Muscle of leg (tissue), 11 donors: ENCODE data around the gene SNAPC5. TPM values are rescaled to one million over a fixed set of nuclear protein-coding genes. Genes with fewer than 3 reads are reported as not detected.
"Not testable (repeated sequence)": the region's sequence is repeated elsewhere in the genome, so short reads cannot be mapped to it uniquely, and the experiment has no call there.

Source experiments
- DNase-seq: peaks from one replicate; pipeline ENCODE4 v3.0.0; 2013
- H3K27ac ChIP-seq: one replicate; pipeline ENCODE4 v1.5.1; 2013; ENCODE audit warnings: mild to moderate bottlenecking, low read length, control low read depth
- H3K27me3 ChIP-seq: one replicate; pipeline ENCODE4 v1.6.1; 2013; ENCODE audit warnings: low read length; ENCODE audit not compliant: control insufficient read depth, insufficient read depth
- H3K36me3 ChIP-seq: one replicate; pipeline ENCODE4 v1.6.1; 2013; ENCODE audit warnings: low read length; ENCODE audit not compliant: control insufficient read depth, insufficient read depth
- H3K4me1 ChIP-seq: one replicate; pipeline ENCODE4 v1.6.1; 2013; ENCODE audit warnings: low read length; ENCODE audit not compliant: control insufficient read depth, insufficient read depth
- H3K4me3 ChIP-seq: one replicate; pipeline ENCODE4 v1.5.1; 2013; ENCODE audit warnings: low read length, control low read depth
- H3K9me3 ChIP-seq: replicated peaks from 2 replicates; pipeline ENCODE4 v1.6.1; 2013; ENCODE audit warnings: low read depth, low read length; ENCODE audit not compliant: control insufficient read depth
- WGBS: methylation state at CpG from one replicate; pipeline ENCODE4 v1.1.5; 2013; ENCODE audit warnings: missing lambda C conversion rate; ENCODE audit not compliant: insufficient coverage; 5-methylcytosine and 5-hydroxymethylcytosine counted together
- polyA plus RNA-seq, 8 donors: library from polyadenylated mRNA; unstranded; fragments of 120-200 nt; gene quantifications; one replicate each; pipeline versions ENCODE4 v1.2.1 to v1.2.3, GENCODE V29; 2013; ENCODE audit warnings: inconsistent platforms in 1 of 8, low replicate concordance in 1 of 8; ENCODE audit not compliant: insufficient read length in 8 of 8, insufficient read depth in 1 of 8
- total RNA-seq: library from RNA; stranded (reverse); fragments of 120-200 nt; gene quantifications from one replicate; pipeline ENCODE4 v1.2.4, GENCODE V29; 2013

The SNAPC5 gene
- total and polyA plus RNA-seq, 9 donors, result 33.6 to 45.2 (median 38.9) TPM

- WGBS, result no CpG with 5 or more reads among the region's 2 CpGs
- Histone ChIP-seq H3K4me3 (no peak overlapping the region), H3K4me1 (peaks cover 5% of the 10 kb centered on the region), H3K36me3 (peaks cover 7% of the 10 kb centered on the region), H3K27me3 (no peaks in the 10 kb centered on the region), H3K27ac (no peak overlapping the region), H3K9me3 (no peaks in the 10 kb centered on the region)
- DNase-seq, result no peak
These were observed 35.6 kb downstream of the SNAPC5 start for GRCh38 chr15:66461917-66462316.

- WGBS, result 100% methylated on average over 1 of the region's 6 CpGs
- H3K9me3 ChIP-seq, H3K4me1 ChIP-seq, H3K27ac ChIP-seq, H3K27me3 ChIP-seq, DNase-seq, H3K36me3 ChIP-seq, H3K4me3 ChIP-seq: not testable (repeated sequence)
These were observed 36.3 kb downstream of the SNAPC5 start for GRCh38 chr15:66461294-66461693.

- no peak overlapping the region for H3K4me3 ChIP-seq
- peaks cover 5% of the 10 kb centered on the region for H3K4me1 ChIP-seq
- no peaks in the 10 kb centered on the region for H3K27me3 ChIP-seq
- no peaks in the 10 kb centered on the region for H3K9me3 ChIP-seq
- peaks cover 12% of the 10 kb centered on the region for H3K36me3 ChIP-seq
- no peak overlapping the region for H3K27ac ChIP-seq
- no peak for DNase-seq
- 75% methylated on average over 1 of the region's 3 CpGs for WGBS
These were observed 37.5 kb downstream of the SNAPC5 start for GRCh38 chr15:66459818-66460615.

- no peaks in the 10 kb centered on the region for H3K9me3 ChIP-seq
- H3K4me1 ChIP-seq, result peaks cover 7% of the 10 kb centered on the region
- no peak for DNase-seq
- H3K4me3 ChIP-seq, result no peak overlapping the region
- H3K36me3 ChIP-seq, result peaks cover 22% of the 10 kb centered on the region
- WGBS, result no CpG with 5 or more reads among the region's 3 CpGs
- no peaks in the 10 kb centered on the region for H3K27me3 ChIP-seq
- H3K27ac ChIP-seq, result no peak overlapping the region
These were observed 41.4 kb downstream of the SNAPC5 start for GRCh38 chr15:66456211-66456610.

- no peak overlapping the region for H3K4me3 ChIP-seq
- H3K36me3 ChIP-seq, result peaks cover 19% of the 10 kb centered on the region
- no CpG with 5 or more reads among the region's 2 CpGs for WGBS
- DNase-seq, result no peak
- peaks cover 7% of the 10 kb centered on the region for H3K4me1 ChIP-seq
- H3K27ac ChIP-seq, result no peak overlapping the region
- H3K9me3 ChIP-seq, result no peaks in the 10 kb centered on the region
- H3K27me3 ChIP-seq, result no peaks in the 10 kb centered on the region
These were observed 43.4 kb downstream of the SNAPC5 start for GRCh38 chr15:66454143-66454542.

GRCh38 chr15:66452971-66453580 is 44.5 kb downstream of the SNAPC5 start:
- Histone ChIP-seq H3K4me3 (no peak overlapping the region), H3K36me3 (peaks cover 14% of the 10 kb centered on the region), H3K27ac (peak overlapping the region; percentile 43), H3K27me3 (no peaks in the 10 kb centered on the region), H3K4me1 (peaks cover 7% of the 10 kb centered on the region), H3K9me3 (no peaks in the 10 kb centered on the region)
- no CpG with 5 or more reads among the region's 1 CpG for WGBS
- DNase-seq, result peak; percentile 85

- H3K27ac ChIP-seq, result peak overlapping the region; percentile 8
- H3K36me3 ChIP-seq, result peaks cover 14% of the 10 kb centered on the region
- no peaks in the 10 kb centered on the region for H3K9me3 ChIP-seq
- no peak overlapping the region for H3K4me3 ChIP-seq
- H3K27me3 ChIP-seq, result no peaks in the 10 kb centered on the region
- WGBS, result 100% methylated on average over 1 of the region's 4 CpGs
- peaks cover 7% of the 10 kb centered on the region for H3K4me1 ChIP-seq
- DNase-seq, result peak; percentile 28
These were observed 45.1 kb downstream of the SNAPC5 start for GRCh38 chr15:66452420-66452819.

Other genes with a start within 250 kb of the SNAPC5 start
- 0.35 TPM for gene MEGF11, start 244.0 kb downstream of the SNAPC5 start, total RNA-seq
- under 1 TPM; 0.13 to 0.68 (median 0.31) TPM for gene MEGF11, start 244.0 kb downstream of the SNAPC5 start, polyA plus RNA-seq
- 33.1 TPM for gene DIS3L, start 204.2 kb downstream of the SNAPC5 start, total RNA-seq
- gene DIS3L, start 204.2 kb downstream of the SNAPC5 start, polyA plus RNA-seq, result 10 to 100 TPM; 21.5 to 32.7 (median 29.8) TPM
- 12.7 TPM for gene TIPIN, start 141.1 kb downstream of the SNAPC5 start, total RNA-seq
- 10 to 100 TPM in 4 of 8 donors, 1 to 10 TPM in 4; 9.1 to 12.5 (median 10.4) TPM for gene TIPIN, start 141.1 kb downstream of the SNAPC5 start, polyA plus RNA-seq
- gene MAP2K1, start 110.8 kb downstream of the SNAPC5 start, total RNA-seq, result 50.4 TPM
- 100 to 1,000 TPM in 7 of 8 donors, 10 to 100 TPM in 1; 98.7 to 138 (median 120) TPM for gene MAP2K1, start 110.8 kb downstream of the SNAPC5 start, polyA plus RNA-seq
- 8,508 TPM for gene RPL4, start 7.1 kb upstream of the SNAPC5 start, total RNA-seq
- gene RPL4, start 7.1 kb upstream of the SNAPC5 start, polyA plus RNA-seq, result 1,000 to 10,000 TPM; 5,514 to 7,163 (median 6,163) TPM
- gene ZWILCH, start 7.6 kb upstream of the SNAPC5 start, total RNA-seq, result 14.8 TPM
- gene ZWILCH, start 7.6 kb upstream of the SNAPC5 start, polyA plus RNA-seq, result 10 to 100 TPM; 12.4 to 20.9 (median 17.1) TPM
- not detected for gene LCTL, start 68.2 kb upstream of the SNAPC5 start, total RNA-seq
- gene LCTL, start 68.2 kb upstream of the SNAPC5 start, polyA plus RNA-seq, result under 1 TPM; 0.10 to 0.39 (median 0.22) TPM
- 5.4 TPM for gene SMAD6, start 204.5 kb upstream of the SNAPC5 start, total RNA-seq
- gene SMAD6, start 204.5 kb upstream of the SNAPC5 start, polyA plus RNA-seq, result 1 to 10 TPM; 2.3 to 8.3 (median 5.8) TPM